Measurements from ENCODE around the gene CYP27B1. TPM values are rescaled to one million over a fixed set of nuclear protein-coding genes. Genes with fewer than 3 reads are reported as not detected.

Gene CYP27B1
- total and polyA plus RNA-seq, 2 donors (not counting 3 experiments of a cell fraction or from before 2014, with no cell fraction given): 0.62 to 2.7 TPM

GRCh38 chr12:57763881-57764661, 2.8 kb downstream of the CYP27B1 start:
- FAIRE-seq (no peak), DNase-seq (ENCODE audit: low read depth, low spot score) (no peak)
- Histone ChIP-seq H4K20me1 (replicated peaks; ENCODE audit: control insufficient read depth, extremely low read depth, insufficient read depth, low read length) (no peaks in the 10 kb centered on the region), H3K4me2 (ENCODE audit: insufficient read depth, low read length) (no peak overlapping the region), H3K9me1 (replicated peaks; ENCODE audit: control insufficient read depth, extremely low read depth, insufficient read depth, low read length) (no peaks in the 10 kb centered on the region), H3K27ac (ENCODE audit: insufficient read depth, low read depth, low read length) (no peak overlapping the region), H2AFZ (ENCODE audit: low read depth, low read length) (no peak overlapping the region), H3K9me3 (replicated peaks; ENCODE audit: control insufficient read depth, insufficient read depth, low read length) (no peaks in the 10 kb centered on the region), H3K4me1 (ENCODE audit: control insufficient read depth, extremely low read depth, insufficient read depth, low read length) (peaks cover 17% of the 10 kb centered on the region), H3K27me3 (ENCODE audit: control insufficient read depth in 2 of 2, insufficient read depth in 2 of 2, low read length in 2 of 2) (peaks cover 35 to 38% of the 10 kb centered on the region in 2 experiments), H3K9ac (replicated peaks; ENCODE audit: extremely low read depth, insufficient read depth, low read length) (no peak overlapping the region), H3K79me2 (ENCODE audit: control insufficient read depth, insufficient read depth, low read length) (no peaks in the 10 kb centered on the region), H3K36me3 (ENCODE audit: control insufficient read depth in 2 of 2, extremely low read depth in 1 of 2, insufficient read depth in 2 of 2, low read length in 2 of 2) (peaks cover 0 to under 1% of the 10 kb centered on the region in 2 experiments), H3K4me3 (replicated peaks in 1 of 3; ENCODE audit: insufficient read depth in 1 of 3, low read depth in 1 of 3, low read length in 3 of 3) (no peak overlapping the region)
- TF ChIP-seq MYC (IDR thresholded peaks at IDR 0.05; ENCODE audit: low read depth, low read length) (no peak), POLR2A (IDR thresholded peaks at IDR 0.05; ENCODE audit: low read depth, low read length) (no peak), POLR2AphosphoS5 (IDR thresholded peaks at IDR 0.05; ENCODE audit: insufficient read depth, low read depth, low read length) (no peak), CTCF (IDR thresholded peaks at IDR 0.05; ENCODE audit: extremely low read depth in 1 of 2, insufficient read depth in 1 of 2, low read depth in 1 of 2, low read length in 2 of 2) (no peak), FOS (IDR thresholded peaks at IDR 0.05; ENCODE audit: borderline replicate concordance, insufficient read depth, low read length) (no peak), EZH2 (IDR thresholded peaks at IDR 0.05; ENCODE audit: borderline replicate concordance, low read depth, low read length, severe bottlenecking) (no peak), GATA2 (IDR thresholded peaks at IDR 0.05; ENCODE audit: insufficient read depth, insufficient read length, low read depth, low read length) (no peak), JUN (IDR thresholded peaks at IDR 0.05; ENCODE audit: borderline replicate concordance, insufficient read depth, insufficient read length, low read depth) (no peak)
- TF ChIP-seq, protein P1, sequence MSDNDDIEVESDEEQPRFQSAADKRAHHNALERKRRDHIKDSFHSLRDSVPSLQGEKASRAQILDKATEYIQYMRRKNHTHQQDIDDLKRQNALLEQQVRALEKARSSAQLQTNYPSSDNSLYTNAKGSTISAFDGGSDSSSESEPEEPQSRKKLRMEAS (IDR thresholded peaks at IDR 0.05; ENCODE audit: insufficient read depth, insufficient read length): no peak
- no TSS peak for BruUV-seq (replicated peaks)
- dilution Hi-C loops (cut with MboI; ENCODE audit: extremely low pct_ligation_motif_present, low sequenced_read_pairs): no loop called here
- POLR2A ChIA-PET: no interaction called here
- CTCF ChIA-PET: interaction anchor here (0.7 to 4.6 kb wide), 3 partner anchors 8 to 19 kb away, joined by 3 to 48 read pairs (median 3); partner anchors contain the start of genes CDK4, MARCHF9 and TSFM
- intact Hi-C loops (cut with micrococcal nuclease): no loop called here

All from endothelial cell of umbilical vein (primary cell).